Measurements from ENCODE around the gene OSBPL8.

The OSBPL8 gene

DNA sequence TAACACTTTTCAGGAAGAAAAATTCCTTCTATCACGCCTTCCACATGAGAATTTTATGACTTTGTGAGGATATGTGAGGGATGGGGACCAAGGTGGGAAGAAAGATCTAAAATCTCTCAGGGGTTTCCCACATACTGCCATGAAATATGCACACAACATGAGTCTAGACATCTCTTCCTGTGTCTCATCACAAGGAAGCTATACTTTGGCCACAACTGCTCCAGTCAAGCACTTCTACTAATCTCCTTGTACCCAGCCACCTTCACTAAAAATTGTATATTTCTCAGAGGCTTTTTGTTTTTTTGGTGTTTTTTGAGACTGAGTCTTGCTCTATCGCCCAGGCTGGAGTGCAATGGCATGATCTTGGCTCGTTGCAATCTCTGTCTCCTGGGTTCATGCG lies 3.2 kb downstream of the OSBPL8 start:
- DNase-seq (ENCODE audit: low spot score), result no peak

DNA sequence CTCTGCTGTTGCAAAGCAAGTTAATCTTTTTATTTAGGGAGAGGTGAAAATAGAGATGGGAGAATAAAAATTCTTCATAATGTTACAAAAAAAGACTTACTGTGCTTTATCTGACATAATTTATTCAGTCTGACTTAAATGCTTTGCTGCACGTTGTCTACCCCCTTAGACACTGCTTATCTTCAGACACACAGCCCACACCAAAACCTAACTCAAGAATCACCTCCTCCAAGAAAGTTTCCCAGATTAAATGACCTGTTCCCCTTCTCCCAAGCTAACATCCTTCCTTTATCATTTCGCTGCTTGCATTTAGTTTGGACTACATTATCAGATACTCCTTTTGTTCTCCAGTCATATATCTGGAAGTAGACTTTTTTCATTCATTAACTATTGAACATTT lies 3.8 kb downstream of the OSBPL8 start:
- no peak for DNase-seq (ENCODE audit: low spot score)

DNA sequence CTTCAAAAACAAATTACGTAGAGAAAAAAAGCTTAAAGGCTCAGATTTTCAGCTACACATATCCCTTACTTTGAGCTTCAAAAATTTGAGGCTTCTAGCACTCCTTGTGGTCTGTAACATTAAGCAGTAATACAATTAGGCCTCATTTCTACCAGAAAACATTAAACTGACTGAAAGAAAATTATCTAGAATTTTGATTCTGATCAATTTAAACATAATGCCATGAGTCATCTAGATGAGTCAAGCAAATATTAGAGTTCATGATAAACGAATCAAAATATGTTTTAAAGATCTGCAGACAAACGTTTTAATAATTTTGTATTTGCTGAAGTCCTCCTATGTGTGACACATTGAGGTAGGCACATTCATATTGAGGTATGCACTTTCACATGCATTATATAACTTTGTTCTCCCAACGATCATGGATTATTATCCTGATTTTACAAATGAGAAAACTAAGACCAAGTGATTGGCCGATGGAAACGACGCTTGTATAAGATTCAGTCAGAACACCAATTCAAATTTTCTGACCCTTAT lies 4.3 kb downstream of the OSBPL8 start:
- no peak for DNase-seq (ENCODE audit: low spot score)

DNA sequence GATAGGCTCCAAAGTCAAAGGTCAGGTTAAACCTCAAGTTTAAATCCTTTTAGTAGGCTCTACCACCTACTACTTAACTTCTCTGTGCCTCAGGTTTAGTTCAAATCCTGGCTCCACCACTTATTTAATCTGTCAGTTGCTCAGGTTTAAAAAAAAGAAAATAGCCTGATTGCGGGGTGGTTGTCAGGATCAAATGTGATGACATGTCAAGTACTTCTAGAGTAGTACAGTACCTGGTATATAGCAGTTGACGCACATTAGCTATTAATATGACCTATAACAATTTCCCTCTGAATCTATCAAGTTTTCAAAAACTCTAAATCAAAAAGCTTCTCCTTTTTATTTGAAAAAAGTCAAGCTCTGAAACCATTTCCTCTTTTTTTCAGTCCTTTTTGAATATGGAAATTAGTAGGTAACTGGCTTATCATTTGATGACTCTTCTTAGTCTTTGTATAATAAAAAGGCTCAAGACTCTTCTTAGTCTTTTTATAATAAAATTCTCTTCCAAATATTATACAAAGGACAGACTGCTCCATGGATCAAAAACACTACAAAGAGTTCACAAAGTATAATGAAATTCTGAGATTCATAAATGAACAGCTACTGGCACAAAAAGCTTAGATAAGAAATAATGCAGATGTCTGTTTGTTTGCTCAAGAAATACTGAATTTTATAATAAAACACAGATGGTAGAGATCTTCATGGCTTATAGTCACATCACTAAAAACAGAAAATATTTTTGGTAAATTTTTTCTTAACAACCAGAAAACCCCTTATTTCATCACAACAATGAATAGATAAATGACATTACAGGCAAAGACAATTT lies 5.0 kb downstream of the OSBPL8 start:
- no peak for DNase-seq (ENCODE audit: low spot score)

DNA sequence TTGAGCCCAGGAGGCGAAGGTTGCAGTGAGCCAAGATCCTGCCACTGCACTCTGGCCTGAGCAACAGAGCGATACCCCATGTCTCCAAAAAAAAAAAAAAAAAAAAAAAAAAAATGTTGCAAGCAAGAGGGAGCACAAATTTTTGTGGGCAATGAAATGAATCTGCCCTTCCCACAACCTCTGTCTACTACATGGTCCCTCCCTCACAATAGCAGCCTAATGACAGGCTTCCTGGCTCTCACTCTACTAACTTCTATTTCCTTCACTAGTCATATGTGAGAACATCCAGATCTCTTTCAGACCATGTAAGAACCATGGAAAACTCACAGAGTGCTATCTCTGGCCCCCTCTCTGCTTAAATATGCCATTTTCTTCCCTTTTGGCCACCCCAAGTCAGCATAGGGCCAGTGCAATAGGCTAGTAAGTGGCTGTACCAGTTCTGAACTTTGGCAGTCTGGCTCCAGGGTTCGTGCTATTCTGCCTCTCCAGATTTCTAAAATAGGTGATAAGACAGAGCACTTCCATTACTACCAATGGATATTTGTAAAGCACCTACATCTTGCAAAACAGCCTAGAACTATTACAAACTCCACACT lies 7.1 kb downstream of the OSBPL8 start:
- no peak for DNase-seq (ENCODE audit: low spot score)

DNA sequence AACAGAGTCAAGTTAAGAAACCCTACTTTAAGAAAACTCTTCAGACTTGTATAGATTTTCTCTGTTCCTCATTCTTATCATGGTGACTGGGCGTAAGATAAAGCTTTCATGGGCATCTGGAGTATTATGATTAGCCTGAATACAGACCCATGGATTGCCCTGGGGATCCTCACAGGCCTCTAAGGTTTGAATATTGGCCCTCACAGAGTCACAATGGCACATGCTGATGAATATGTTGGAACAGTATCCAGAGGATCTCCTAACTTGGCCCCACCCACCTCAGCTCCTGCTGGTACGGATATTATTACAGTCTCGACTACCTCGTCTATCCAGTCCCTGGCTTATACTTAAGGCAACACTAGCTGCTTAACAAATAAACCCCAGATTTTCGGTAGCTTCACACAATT lies 8.1 kb downstream of the OSBPL8 start:
- DNase-seq (ENCODE audit: low spot score), result no peak

DNA sequence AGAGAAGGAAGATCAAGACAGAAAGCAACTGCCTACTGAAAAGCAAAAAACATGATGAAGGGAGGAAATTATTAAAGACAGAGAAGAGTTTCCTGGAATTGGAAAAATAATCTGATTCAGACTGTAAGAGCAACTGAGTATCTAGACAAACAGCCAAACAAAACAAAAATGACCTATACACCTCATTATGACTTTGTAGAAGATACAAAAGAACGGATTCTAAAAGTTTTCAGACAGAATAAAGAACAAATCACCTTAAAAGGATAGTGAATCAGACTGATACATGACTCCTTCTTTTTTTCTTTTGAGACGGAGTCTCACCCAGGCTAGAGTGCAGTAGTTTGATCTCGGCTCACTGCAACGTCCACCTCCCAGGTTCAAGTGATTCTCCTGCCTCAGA lies 10.4 kb downstream of the OSBPL8 start:
- DNase-seq (ENCODE audit: low spot score), result no peak

DNA sequence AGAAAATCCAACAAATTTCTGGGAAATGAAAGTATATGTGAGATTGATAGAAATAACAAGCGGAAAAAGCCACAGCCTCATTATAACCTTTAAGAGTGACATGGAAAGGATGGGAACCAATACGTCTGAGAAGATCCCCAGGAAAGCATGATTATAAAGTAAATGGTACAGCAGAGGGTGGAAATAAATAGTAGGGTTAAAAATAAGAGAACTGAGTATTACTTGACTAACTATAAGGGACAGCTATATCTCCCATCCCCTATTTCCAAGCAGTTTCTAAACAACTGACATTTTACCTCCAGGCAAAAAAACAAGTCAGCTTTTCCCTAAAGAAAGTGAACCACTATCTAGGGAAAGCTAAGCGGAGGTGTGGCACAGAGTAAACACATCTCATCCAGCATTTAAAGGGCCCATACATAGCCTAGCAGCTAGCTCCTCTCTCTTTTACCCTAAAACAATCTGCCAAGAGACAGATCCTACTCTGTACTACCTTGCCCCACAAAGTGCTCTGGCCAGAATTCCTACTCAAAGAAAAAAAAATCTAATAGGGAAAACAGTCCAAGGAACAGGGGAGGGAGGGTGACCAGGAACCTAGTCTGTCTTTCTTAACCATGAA lies 11.2 kb downstream of the OSBPL8 start:
- DNase-seq (ENCODE audit: low spot score), result no peak

DNA sequence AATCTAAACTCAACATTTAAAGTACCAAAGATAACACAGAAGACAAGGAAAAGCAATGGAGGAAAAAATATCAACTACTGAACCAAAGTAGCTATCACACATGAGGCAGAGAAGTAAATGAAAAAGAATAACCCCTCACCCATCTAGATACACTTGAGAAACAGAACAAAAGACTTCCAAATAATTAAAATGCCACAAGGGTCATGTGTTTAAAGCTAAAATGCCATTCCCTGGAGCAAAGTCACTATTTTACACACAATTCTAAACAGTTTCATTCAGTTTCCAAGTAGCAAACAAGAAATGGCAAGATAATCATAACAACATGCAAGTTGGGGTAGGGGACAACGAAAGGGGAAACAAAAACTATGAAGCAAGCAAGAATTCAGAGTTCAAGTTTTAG lies 12.0 kb downstream of the OSBPL8 start:
- no peak for DNase-seq (ENCODE audit: low spot score)

DNA sequence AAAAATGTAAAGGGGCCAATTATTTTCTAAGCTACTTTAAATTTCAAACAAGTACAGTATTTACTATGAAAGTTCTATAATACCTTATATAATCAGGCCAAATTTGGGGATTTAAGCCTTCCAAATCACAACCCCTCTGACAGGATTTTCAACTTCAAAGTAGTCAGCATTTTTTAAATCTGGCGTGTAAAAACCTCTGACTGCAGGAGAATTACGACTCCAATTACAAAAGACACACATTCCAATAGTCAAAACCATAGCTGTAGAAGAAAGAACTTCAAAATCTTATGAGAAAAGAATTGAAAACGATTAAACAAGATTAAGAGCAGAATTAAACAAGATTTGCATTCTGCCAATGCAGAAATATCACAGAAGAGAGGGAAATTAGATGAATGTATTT lies 12.7 kb downstream of the OSBPL8 start:
- DNase-seq (ENCODE audit: low spot score), result no peak

DNA sequence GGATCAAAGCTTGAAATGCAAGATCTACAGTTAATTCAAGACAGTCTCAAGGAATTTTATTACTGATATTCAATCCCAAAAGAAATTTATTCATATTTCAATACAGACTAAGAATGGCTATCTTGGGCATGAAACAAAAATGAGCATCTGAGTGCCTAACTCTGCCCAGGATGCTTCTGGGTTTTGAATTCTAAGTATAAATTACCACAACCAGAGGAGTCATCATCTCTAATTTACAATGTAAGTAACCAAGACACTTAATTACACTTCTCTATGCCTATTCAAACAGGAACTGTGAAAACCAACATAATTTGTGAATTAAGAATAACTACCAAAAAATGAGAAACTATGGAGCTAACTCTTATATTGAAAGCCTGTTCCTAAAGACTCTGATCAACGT lies 14.1 kb downstream of the OSBPL8 start:
- DNase-seq (ENCODE audit: low spot score), result no peak

DNA sequence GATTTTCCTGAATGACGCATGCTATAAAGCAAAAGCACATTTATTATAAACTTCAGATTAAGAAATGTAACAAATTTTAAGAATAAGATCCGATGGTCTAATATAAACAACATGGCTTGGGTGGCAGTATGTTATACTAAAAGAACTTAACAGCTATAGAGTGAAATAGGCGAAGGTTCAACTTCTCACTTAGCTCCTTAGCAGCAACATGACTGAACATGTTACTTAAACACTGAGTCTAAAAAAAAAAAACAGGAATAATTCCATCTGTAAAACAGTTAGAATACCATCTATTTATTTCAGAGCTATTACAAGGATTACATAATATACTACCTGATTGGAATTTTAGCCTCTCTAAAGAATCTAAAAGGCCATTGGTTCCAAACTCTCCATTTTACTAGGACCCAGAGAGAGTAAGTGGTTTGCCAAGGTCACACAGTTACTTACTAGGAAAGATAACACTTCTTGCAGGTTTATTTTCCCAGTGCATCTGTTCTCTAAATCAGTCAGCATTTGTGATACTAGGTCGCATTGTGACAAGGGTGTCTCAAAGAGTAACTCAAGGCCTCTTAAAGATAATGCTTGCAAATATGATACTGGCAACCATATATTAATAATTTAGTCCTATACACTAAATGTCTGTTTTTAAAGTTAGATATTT lies 14.8 kb downstream of the OSBPL8 start:
- no peak for DNase-seq (ENCODE audit: low spot score)

DNA sequence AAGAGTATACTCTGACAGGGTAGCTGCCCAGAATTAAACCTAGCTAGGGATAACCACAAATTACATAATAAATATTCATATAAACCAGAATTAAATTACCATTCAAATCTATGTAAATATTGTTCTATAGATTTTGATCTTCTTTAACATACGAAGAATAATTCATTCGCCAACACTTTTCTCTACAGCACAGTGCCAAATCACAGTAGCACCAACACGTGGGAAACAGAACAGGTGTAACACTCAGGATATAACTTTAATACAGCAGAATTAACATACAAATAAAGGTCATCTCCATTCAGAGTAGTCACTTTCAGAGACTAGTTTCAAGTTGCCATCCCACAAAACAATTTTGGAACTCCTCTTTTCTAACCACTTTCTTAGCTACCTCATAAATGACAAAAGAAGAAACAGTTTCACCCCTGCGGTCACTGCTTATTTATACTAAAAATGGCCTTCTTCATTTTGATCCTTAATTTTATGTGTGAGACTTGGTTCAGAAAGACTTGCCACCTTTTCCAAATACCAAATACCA lies 15.7 kb downstream of the OSBPL8 start:
- DNase-seq (ENCODE audit: low spot score), result no peak

DNA sequence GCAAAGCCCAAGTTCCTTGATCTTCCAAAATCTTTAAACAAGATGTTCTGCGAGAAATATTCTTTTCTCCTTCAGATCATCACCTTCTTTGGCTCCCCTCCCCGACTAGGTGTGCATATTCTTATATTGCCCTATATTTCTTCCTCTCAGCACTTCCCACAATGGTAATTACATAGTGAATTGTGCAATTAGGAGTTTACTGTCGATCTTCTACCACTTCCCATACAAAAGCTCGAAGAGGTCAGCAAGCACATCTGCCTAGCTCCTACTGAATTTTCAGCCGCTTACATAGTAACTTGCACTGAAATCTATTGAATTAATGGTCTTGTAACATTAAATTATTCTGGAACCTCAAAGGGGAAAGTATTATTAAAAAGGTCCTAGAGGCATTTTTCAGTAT lies 16.7 kb downstream of the OSBPL8 start:
- DNase-seq (ENCODE audit: low spot score), result no peak

DNA sequence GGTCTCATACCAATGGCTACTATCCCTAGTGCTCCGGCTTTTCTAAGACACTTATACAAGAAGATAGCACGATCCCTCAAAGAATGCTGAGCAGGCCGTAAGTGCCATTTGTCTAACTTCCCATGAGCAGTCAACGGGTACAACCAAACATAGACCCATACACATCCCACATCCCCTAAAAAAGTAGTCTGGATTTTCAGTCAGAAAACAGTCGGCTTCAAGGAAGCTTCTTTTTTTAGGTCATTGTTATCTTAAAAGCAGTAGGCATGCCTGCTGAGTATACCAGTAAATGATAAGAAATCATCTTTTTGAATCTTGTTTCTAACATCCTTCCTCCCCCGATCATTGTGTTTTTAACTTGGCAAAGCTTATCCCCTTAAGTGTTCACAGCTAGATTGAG lies 19.8 kb downstream of the OSBPL8 start:
- DNase-seq (ENCODE audit: low spot score), result no peak

DNA sequence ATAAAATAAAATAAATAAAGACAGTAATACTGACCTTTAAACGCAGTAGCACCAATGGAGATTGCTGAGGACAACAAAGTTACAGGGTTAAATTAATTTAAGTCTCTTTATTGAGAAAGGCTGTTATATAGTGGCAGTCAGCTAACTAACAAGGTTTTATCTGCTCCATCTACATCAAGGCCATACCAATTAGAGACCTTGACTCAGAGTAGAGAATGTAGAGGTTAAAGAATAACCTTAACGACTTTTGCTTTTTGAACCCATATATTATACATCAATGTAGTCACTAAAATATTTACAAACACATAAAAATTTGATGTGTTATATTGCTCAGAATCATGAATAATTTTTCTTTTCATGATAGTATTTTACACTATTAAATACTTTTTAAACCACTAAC lies 21.6 kb downstream of the OSBPL8 start:
- no peak for DNase-seq (ENCODE audit: low spot score)

DNA sequence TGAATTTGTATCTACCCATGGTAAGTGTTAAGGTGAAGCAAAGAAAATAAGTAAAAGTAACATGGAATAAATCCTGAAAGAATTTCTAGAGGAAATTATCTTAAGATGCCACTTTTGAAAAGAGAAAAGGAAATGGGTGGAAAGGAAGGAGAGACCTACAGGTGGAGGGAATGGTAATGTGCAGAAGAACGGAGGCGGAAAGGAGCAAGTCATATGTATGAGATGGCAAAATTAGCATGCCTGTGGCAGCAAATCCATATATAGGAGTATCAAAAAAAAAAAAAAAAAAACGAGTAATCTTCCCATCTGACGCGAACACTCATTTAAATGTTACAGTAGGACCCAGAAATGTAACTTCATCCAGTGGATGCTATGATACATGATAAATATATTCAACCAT lies 23.0 kb downstream of the OSBPL8 start:
- DNase-seq (ENCODE audit: low spot score), result no peak

DNA sequence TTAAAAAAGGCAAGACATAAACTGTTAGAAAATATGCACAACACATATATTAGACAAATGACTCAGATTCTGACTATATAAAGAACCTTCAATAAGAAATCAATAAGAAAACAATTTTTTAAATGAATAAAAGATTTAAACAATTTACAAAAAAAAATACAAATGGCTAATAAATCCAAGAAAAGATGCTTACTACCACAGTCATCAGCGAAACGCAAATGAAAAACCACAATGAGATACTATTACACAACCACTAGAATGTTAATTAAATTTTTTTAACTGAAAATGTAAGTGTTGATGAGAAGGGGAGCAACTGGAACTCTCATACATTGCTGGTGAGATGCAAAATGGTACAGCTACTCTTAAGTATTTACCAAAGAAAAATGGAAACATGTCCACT lies 24.4 kb downstream of the OSBPL8 start:
- DNase-seq (ENCODE audit: low spot score), result no peak

DNA sequence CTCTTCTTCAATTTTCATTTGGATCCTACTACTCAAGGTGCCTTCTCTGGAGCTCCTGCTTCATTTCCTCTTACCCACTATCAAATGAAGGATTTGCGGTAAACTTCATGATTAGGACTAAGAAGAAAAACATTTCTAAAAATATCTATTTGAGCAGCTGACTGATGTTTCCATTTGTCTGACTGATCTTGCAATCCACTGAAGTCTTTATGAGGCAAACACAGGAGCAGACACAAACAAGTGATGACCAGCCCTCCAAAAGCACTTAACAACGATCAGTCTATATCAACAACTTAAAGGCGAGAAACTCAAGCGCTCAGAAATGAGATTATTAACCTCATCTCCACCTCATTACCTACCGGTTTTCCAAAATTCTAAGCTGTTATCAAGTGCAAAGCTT lies 26.2 kb downstream of the OSBPL8 start:
- DNase-seq (ENCODE audit: low spot score), result no peak

DNA sequence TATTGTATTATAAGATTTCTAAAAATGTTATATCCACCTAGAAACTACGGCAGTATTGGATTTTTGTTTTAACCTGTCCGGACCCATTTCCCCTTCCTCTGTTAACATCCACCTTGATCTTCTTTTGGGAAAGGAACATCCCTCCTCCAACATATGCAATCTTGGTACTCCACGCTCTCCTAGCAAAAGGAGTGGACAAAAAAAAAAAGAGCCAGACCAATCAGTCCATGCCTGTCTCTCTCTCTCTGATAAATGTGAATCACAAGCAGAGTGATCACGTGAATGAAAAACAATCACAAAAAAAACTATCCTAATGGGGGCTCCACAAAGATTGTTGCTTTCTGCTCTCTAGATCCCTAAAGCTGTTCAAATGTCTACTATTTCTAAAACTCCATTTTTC lies 27.1 kb downstream of the OSBPL8 start:
- no peak for DNase-seq (ENCODE audit: low spot score)

DNA sequence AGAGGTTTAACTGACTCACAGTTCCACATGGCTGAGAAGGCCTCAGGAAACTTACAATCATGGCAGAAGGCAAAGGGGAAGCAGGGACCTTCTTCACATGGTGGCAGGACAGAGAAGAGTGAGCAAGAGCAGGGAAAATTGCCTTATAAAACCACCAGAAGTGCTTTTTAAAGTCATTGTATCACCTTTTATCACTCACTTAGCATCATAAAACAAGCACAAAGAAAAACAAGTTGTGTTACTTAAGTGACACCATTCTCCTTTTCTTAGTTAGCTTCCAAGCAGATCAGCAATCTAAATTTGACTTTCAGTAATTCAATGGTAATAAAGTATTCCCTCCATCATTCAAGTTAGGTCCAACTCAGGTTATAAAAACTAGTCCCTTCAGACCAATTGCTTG lies 28.5 kb downstream of the OSBPL8 start:
- DNase-seq (ENCODE audit: low spot score), result no peak

DNA sequence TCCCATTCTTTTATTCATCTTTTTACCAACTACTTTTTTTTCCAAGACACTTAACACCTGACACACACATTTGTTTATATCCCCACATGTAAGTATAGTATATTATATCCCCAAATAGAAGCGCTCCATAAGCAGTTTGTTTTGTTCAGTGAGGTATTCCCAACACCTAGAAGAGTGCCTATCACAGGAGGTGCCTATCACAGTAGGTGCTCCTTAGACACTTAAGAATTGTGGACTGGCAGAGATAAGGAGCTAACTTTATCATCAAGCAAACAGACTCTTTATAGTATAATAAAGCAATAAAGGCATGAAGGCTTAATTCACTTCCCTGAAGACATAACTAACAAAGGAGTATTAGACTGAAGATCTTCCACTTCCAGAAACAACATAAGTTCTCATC lies 29.1 kb downstream of the OSBPL8 start:
- no peak for DNase-seq (ENCODE audit: low spot score)
